Stimulated activated naive CD8-positive, alpha-beta T cell treated with anti-CD3 and anti-CD28 coated beads, Interleukin-15, Interleukin-2, amounts not matched to agents 100 ng/mL and 50 ng/mL, for 24 hours (primary cell): ENCODE results near the gene GALNT17.
"Not testable (repeated sequence)": the region's sequence is repeated elsewhere in the genome, so short reads cannot be mapped to it uniquely, and the experiment has no call there.

Experiments
- H3K27ac Mint-ChIP-seq: one replicate; pipeline ENCODE4 v1.8.0; 2021; ENCODE audit warnings: mild to moderate bottlenecking, mixed read lengths
- H3K27me3 Mint-ChIP-seq: one replicate; pipeline ENCODE4 v1.8.0; 2021; ENCODE audit warnings: mixed read lengths
- H3K36me3 Mint-ChIP-seq: one replicate; pipeline ENCODE4 v1.8.0; 2021; ENCODE audit warnings: low read depth, mixed read lengths
- H3K4me1 Mint-ChIP-seq: one replicate; pipeline ENCODE4 v1.8.0; 2021; ENCODE audit warnings: low read depth, mixed read lengths
- H3K4me3 Mint-ChIP-seq: one replicate; pipeline ENCODE4 v1.8.0; 2021; ENCODE audit warnings: mild to moderate bottlenecking, mixed read lengths
- H3K9me3 Mint-ChIP-seq: one replicate; pipeline ENCODE4 v1.8.0; 2021; ENCODE audit warnings: mixed read lengths

The GALNT17 gene

GRCh38 chr7:71198391-71198790, 66.4 kb downstream of the GALNT17 start:
- H3K36me3 Mint-ChIP-seq: no peaks in the 10 kb centered on the region
- no peaks in the 10 kb centered on the region for H3K27me3 Mint-ChIP-seq
- H3K4me3 Mint-ChIP-seq: no peak overlapping the region
- H3K27ac Mint-ChIP-seq: no peak overlapping the region
- peaks cover 15% of the 10 kb centered on the region for H3K9me3 Mint-ChIP-seq
- H3K4me1 Mint-ChIP-seq: no peaks in the 10 kb centered on the region

GRCh38 chr7:71198887-71199286, 66.9 kb downstream of the GALNT17 start:
- H3K9me3 Mint-ChIP-seq: peaks cover 20% of the 10 kb centered on the region
- no peak overlapping the region for H3K4me3 Mint-ChIP-seq
- H3K4me1 Mint-ChIP-seq: no peaks in the 10 kb centered on the region
- H3K27me3 Mint-ChIP-seq: no peaks in the 10 kb centered on the region
- no peaks in the 10 kb centered on the region for H3K36me3 Mint-ChIP-seq
- no peak overlapping the region for H3K27ac Mint-ChIP-seq

GRCh38 chr7:71206184-71206583, 74.2 kb downstream of the GALNT17 start:
- Mint-ChIP-seq H3K27ac (no peak overlapping the region), H3K36me3 (no peaks in the 10 kb centered on the region), H3K4me3 (no peak overlapping the region), H3K9me3 (peaks cover 14% of the 10 kb centered on the region), H3K4me1 (no peaks in the 10 kb centered on the region), H3K27me3 (no peaks in the 10 kb centered on the region)

- H3K4me3 Mint-ChIP-seq: no peak overlapping the region
- H3K4me1 Mint-ChIP-seq: no peaks in the 10 kb centered on the region
- no peaks in the 10 kb centered on the region for H3K27me3 Mint-ChIP-seq
- H3K36me3 Mint-ChIP-seq: no peaks in the 10 kb centered on the region
- H3K9me3 Mint-ChIP-seq: peaks cover 17% of the 10 kb centered on the region
- H3K27ac Mint-ChIP-seq: no peak overlapping the region
Observed at GRCh38 chr7:71208881-71209280, 76.9 kb downstream of the GALNT17 start.

- not testable (repeated sequence) for H3K27me3 Mint-ChIP-seq, H3K27ac Mint-ChIP-seq, H3K36me3 Mint-ChIP-seq, H3K4me1 Mint-ChIP-seq, H3K4me3 Mint-ChIP-seq
- H3K9me3 Mint-ChIP-seq: peaks cover 15% of the 10 kb centered on the region
Observed at GRCh38 chr7:71209484-71209883, 77.5 kb downstream of the GALNT17 start.

- Mint-ChIP-seq H3K4me3 (no peak overlapping the region), H3K36me3 (no peaks in the 10 kb centered on the region), H3K27me3 (no peaks in the 10 kb centered on the region), H3K4me1 (no peaks in the 10 kb centered on the region), H3K27ac (no peak overlapping the region), H3K9me3 (peaks cover 16% of the 10 kb centered on the region)
Observed at GRCh38 chr7:71210220-71210619, 78.3 kb downstream of the GALNT17 start.

GRCh38 chr7:71212433-71212832, 80.5 kb downstream of the GALNT17 start:
- not testable (repeated sequence) for H3K4me1 Mint-ChIP-seq, H3K4me3 Mint-ChIP-seq

GRCh38 chr7:71216211-71216610, 84.3 kb downstream of the GALNT17 start:
- no peaks in the 10 kb centered on the region for H3K4me1 Mint-ChIP-seq
- H3K27ac Mint-ChIP-seq: no peak overlapping the region
- H3K27me3 Mint-ChIP-seq: no peaks in the 10 kb centered on the region
- H3K4me3 Mint-ChIP-seq: no peak overlapping the region
- peaks cover under 1% of the 10 kb centered on the region for H3K36me3 Mint-ChIP-seq
- H3K9me3 Mint-ChIP-seq: peaks cover 29% of the 10 kb centered on the region

More at GRCh38 chr7:71212433-71212832, 80.5 kb downstream of the GALNT17 start:
- peaks cover 21% of the 10 kb centered on the region for H3K9me3 Mint-ChIP-seq
- H3K27me3 Mint-ChIP-seq, H3K36me3 Mint-ChIP-seq, H3K27ac Mint-ChIP-seq: not testable (repeated sequence)

- Mint-ChIP-seq H3K27ac (no peak overlapping the region), H3K4me3 (no peak overlapping the region), H3K4me1 (no peaks in the 10 kb centered on the region), H3K9me3 (peaks cover 28% of the 10 kb centered on the region), H3K27me3 (no peaks in the 10 kb centered on the region), H3K36me3 (peaks cover 4% of the 10 kb centered on the region)
Observed at GRCh38 chr7:71220210-71220695, 88.3 kb downstream of the GALNT17 start.

GRCh38 chr7:71221049-71221448, 89.1 kb downstream of the GALNT17 start:
- H3K9me3 Mint-ChIP-seq: peaks cover 24% of the 10 kb centered on the region
- H3K27ac Mint-ChIP-seq: no peak overlapping the region
- no peaks in the 10 kb centered on the region for H3K27me3 Mint-ChIP-seq
- H3K4me1 Mint-ChIP-seq: no peaks in the 10 kb centered on the region
- peaks cover 4% of the 10 kb centered on the region for H3K36me3 Mint-ChIP-seq
- H3K4me3 Mint-ChIP-seq: no peak overlapping the region

- Mint-ChIP-seq H3K36me3 (peaks cover 4% of the 10 kb centered on the region), H3K27me3 (no peaks in the 10 kb centered on the region), H3K9me3 (peaks cover 24% of the 10 kb centered on the region), H3K27ac (no peak overlapping the region), H3K4me1 (no peaks in the 10 kb centered on the region), H3K4me3 (no peak overlapping the region)
Observed at GRCh38 chr7:71221549-71221948, 89.6 kb downstream of the GALNT17 start.

GRCh38 chr7:71227126-71227525, 95.2 kb downstream of the GALNT17 start:
- Mint-ChIP-seq H3K4me1 (no peaks in the 10 kb centered on the region), H3K9me3 (peaks cover 37% of the 10 kb centered on the region), H3K36me3 (no peaks in the 10 kb centered on the region)

GRCh38 chr7:71229148-71229547, 97.2 kb downstream of the GALNT17 start:
- Mint-ChIP-seq H3K9me3 (peaks cover 40% of the 10 kb centered on the region), H3K27ac (no peak overlapping the region), H3K4me3 (no peak overlapping the region), H3K4me1 (no peaks in the 10 kb centered on the region), H3K27me3 (no peaks in the 10 kb centered on the region), H3K36me3 (no peaks in the 10 kb centered on the region)

More at GRCh38 chr7:71227126-71227525, 95.2 kb downstream of the GALNT17 start:
- Mint-ChIP-seq H3K4me3 (no peak overlapping the region), H3K27me3 (no peaks in the 10 kb centered on the region), H3K27ac (no peak overlapping the region)

- Mint-ChIP-seq H3K27ac (no peak overlapping the region), H3K36me3 (no peaks in the 10 kb centered on the region), H3K4me1 (no peaks in the 10 kb centered on the region), H3K9me3 (peaks cover 40% of the 10 kb centered on the region), H3K27me3 (no peaks in the 10 kb centered on the region), H3K4me3 (no peak overlapping the region)
Observed at GRCh38 chr7:71229699-71230098, 97.8 kb downstream of the GALNT17 start.

GRCh38 chr7:71235253-71235652, 103.3 kb downstream of the GALNT17 start:
- Mint-ChIP-seq H3K4me1 (no peaks in the 10 kb centered on the region), H3K27me3 (no peaks in the 10 kb centered on the region), H3K9me3 (peaks cover 19% of the 10 kb centered on the region), H3K27ac (no peak overlapping the region), H3K4me3 (no peak overlapping the region), H3K36me3 (no peaks in the 10 kb centered on the region)

- H3K27ac Mint-ChIP-seq: no peak overlapping the region
- no peaks in the 10 kb centered on the region for H3K4me1 Mint-ChIP-seq
- H3K27me3 Mint-ChIP-seq: no peaks in the 10 kb centered on the region
- peaks cover 11% of the 10 kb centered on the region for H3K9me3 Mint-ChIP-seq
- no peak overlapping the region for H3K4me3 Mint-ChIP-seq
- H3K36me3 Mint-ChIP-seq: no peaks in the 10 kb centered on the region
Observed at GRCh38 chr7:71236230-71237105, 104.5 kb downstream of the GALNT17 start.
